GM11168 (cell line): ENCODE data around the gene MAPRE2.
"Not testable (repeated sequence)": the region's sequence is repeated elsewhere in the genome, so short reads cannot be mapped to it uniquely, and the experiment has no call there.

ENCODE experiments used
- in situ Hi-C: fragments of 300-500 bp; cut with MboI; formaldehyde crosslinking; loops from one replicate; pipeline ENCODE4 v1.12.0; 2022; ENCODE audit warnings: low sequenced_read_pairs; ENCODE audit not compliant: unreplicated experiment

MAPRE2 gene

DNA sequence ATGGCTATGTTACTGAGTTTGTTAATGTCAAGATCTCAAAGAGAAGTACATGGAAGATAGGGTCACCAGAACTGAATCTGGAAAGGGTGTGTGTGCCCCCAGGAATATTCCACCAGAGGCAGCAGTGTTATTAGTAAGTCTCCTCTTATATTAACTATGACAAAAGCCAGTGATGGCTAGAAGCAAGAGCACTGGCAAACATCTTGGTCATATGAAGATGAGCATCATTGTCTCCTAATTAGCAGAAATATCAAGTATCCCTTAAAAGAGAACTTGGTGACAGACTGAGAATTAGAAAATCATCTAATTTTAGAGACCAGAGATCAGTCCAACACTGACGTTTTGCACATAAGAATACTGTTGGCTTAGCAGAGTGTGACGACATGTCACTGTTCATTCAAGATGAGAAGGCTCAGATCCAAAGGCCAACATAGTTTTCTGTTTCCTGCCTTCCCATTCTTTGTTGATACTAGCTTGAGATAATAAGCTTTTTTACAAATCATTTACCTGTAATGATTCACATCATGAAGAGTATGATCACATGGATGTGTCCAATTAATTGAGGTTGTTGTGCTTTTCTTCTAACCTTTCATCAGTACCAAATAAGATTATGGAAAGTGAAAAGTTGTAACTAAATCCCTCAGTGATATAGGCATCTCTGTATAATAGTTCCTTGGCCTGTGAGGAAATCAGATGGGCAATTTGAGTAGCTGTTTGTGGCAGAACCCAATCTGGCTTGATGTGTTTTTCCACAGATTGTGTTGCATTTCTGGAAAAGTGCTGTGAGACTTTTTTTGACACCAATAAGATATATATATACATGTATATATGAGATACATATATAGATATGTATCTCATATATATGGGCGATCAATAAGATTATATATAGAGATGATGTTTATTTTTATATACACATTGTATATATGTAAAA, 44.5 kb downstream of the MAPRE2 start:
- in situ Hi-C loops, result no loop called here

DNA sequence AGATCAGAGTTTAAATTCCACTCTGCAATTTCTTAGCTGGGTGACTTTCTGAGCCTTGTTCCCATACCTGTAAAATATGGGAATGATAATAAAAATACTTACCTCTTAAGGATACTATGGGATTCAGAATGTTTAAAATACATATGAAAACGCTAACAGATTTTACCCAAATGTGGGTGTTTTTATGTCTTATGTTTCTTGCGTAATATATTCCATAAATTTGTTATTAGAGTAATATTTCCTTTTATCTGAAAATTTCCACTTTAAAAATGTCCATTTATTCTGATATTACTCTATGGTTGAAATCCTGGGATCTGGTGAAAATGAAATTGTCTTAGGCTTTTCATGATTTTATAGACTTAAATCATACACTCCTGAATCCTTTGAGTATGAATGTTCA, 45.5 kb downstream of the MAPRE2 start:
- in situ Hi-C loops, result no loop called here

DNA sequence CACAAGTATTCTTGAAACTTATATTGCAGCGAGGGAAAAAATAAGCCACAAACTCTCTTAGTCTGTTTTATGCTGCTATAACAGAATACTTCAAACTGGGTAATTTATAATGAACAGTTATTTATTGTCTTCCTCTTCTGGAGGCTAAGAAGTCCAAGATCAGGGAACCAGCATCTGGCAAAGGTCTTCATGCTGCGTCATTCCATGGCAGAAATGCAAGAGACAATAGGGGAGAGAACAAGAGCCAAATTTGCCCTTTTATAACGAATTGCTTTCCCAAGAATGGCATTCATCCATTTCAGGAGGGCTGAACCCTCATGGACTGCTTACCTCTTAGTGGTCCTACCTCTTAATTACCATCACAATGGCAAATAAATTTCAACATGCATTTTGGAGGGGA, 46.5 kb downstream of the MAPRE2 start:
- in situ Hi-C loops, result no loop called here

DNA sequence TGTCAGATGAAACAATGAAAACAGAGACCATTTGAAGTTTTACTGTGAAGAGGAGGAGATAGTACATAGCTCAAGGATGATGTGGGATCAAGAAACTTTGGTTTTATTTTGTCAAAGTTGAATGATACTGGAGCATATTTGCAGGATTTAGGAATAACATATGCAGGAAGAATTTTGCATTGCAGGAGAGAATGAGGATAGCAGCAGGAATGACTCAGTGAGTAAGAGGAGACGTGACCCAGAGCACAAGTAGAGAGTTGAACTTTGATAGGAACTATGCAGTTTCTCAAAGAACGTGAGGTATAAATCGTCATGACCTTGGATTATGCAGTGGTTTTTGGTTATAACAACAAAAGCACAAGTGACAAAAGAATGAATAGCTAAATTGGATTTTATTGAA, 47.7 kb downstream of the MAPRE2 start:
- in situ Hi-C loops, result no loop called here

DNA sequence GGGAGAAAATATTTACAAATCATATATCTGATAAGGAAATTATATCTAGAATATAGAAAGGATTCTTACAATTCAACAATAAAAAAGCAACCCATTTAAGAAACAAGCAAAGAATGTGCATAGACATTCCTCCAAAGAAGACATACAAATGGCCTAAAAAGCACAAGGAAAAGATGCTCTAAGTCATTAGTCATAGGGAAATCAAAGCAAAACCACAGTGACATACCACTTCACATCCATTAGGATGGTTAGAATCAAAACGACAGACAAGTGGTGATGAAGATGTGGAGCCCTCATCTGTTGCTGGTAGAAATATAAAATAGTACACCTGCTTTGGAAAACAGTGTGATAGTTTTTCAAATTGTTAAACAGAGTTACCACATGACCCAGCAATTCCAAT, 48.2 kb downstream of the MAPRE2 start:
- in situ Hi-C loops, result no loop called here

DNA sequence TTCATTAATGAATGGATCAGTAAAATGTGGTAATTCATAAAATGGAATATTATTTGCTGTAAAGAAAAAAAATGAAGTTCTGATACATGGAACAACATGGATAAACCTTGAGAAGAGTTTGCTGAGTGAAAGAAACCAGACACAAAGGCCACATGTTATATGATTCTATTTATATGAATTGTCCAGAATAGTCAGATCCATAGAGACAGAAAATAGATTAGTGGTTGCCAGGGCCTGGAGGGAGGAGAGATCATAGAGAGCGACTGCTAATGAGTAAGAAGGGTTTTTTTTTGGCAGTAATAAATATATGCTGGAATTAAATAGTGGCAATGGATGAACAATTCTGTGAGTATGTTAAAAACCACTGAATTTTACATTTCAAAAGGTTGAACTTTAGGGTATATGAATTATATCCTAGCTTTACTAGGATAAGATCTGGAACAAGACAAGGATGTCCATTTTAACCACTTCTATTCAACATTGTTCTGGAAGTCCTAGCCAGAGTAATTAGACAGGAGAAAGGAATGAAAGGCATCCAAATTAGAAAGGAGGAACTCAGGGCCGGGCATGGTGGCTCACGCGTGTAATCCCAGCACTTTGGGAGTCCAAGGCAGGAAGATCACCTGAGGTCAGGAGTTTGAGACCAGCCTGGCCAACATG, 48.8 kb downstream of the MAPRE2 start:
- in situ Hi-C loops, result no loop called here

DNA sequence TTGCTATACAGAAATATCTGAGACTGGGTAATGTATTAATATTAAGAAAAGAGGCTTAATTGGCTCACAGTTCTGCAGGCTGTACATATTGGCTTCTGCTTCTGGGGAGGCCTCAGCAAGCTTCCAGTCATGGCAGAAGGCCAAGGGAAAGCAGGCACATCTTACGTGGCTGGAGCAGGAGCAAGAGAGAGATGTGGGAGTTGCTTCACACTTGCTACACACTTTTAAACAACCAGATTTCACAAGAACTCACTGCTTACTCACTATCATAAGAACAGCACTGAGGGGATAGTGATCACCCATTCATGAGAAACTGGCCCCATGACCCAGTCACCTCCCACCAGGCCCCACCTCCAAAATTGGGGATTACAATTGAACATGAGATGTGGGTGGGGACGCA, 50.6 kb downstream of the MAPRE2 start:
- in situ Hi-C loops, result no loop called here

DNA sequence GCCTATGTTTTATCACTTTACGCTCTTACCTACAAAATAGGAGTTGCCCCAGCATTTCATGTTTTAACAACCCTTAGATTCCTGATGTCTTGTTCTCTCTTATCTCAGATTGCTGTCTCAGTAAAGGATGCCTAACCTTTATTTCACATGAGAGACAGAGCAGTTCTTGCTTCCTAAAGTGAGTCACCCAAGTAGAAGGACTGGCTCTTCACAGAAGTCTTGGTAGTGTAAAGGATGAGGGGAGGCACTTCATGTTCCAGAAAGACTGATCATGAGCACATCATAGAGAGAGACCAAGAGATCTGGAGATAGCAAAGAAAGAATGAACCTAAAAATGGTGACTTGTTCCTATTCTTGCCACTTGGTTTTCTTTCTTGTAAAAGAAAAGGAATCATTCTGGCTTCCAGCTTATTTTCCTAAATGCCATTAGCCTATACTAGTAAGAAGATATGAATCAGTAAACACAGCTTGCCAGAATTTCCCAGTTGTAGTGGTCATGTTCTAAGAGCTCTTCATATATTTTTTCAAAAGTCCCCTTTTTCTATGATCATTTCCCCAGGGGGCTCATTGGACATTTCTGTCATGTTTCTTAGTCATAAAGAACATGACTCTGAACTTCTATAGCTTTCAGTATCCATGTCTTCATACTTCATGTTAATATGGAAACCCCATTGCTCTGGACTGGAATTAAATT, 54.9 kb downstream of the MAPRE2 start:
- in situ Hi-C loops, result no loop called here

DNA sequence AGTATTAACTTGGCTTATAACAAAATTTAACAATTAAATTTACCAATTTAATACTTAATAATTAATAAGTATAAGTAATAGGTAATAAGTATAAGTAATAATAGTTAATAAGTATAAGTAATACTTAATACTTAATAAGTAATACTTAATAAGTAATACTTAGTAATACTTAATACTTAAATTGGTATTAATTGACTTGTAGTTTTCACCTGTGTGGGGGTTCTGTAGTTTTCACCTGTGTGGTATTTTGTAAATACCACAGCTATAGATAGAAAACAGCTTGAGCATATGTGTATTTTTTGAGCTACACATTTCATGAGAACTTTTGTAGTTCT, 55.4 kb downstream of the MAPRE2 start:
- in situ Hi-C loops, result no loop called here

DNA sequence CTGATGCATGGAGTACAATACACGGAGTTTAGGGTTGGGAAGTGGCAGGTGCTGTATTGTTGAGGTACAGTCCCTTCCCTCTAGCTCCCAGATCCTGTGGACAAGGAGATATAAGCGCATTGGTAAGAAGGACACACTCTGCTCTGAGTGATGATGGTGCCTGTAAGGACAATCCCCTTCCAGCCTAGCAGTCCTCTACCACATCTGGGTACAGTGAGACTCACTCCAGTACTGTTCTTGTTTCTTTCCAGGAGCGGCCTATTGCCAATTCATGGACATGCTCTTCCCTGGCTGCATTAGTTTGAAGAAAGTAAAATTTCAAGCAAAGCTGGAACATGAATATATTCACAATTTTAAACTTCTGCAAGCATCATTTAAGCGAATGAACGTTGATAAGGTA, 56.0 kb downstream of the MAPRE2 start:
- in situ Hi-C loops, result no loop called here

DNA sequence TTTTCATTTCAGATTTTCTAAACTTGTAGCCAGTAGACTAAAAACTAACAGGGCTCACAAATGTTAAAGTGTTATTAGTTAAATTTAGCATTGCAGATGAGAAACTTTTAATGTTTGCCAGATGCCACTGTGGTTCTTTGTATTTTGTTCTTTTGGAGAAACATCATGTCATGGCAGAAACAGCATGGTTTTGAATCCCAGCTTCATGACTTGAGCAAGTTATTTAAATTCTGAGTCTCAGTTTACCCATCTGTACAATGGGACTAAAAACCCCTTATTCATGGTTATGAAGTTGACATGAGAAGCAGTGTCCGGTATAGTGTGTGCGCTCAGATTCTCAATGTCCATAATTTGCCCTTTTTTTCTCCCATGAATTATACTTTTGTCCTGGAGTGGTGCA, 56.5 kb downstream of the MAPRE2 start:
- in situ Hi-C loops, result no loop called here

DNA sequence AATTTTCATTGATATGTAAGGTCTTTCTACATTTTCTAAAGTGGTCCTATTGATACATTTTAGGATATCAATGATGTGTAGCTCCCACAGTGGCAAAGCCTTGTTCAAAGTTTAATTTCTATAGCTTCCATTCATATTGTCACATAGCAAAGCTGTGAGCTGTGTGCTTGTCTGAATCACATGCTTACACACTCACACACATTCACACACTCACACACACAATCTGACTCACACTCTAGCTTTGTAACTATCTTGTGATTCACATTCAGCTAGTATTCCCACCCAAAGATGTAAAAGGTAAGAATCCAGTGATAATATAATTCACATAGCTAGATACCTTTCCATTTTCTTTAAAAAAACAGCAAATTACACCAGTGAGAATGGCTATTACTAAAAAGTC, 58.7 kb downstream of the MAPRE2 start:
- in situ Hi-C loops, result no loop called here

DNA sequence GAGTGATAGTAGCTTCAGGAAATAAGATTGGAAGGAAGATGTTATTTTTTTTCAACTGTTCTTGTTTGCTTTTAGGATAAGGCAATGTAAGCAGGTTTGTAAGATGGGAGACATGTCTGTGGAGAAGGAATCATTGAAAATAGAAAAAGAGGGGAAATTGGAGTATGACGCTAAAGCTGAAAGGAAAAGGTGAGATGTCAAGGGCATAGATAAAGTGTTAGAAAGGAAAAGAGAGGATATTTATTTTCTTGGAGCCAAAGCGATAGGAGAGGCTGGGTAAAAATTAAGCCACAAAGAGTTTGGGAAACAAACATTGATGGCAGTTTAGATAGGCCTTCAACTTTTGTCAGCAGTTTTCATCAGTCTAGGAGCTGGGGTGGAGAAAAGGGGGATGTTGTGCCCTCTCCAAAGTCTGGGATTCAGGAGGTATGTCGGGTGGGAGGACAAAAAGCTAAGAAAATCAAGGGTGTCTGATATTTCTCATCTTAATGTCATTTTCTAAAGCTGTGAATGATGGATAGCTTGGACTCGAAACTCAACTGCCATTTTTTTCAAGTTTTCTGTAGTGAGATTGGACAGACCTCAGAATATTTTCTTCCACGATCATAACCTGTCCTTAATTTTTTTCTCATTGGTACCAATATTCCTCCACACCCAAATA, 63.3 kb downstream of the MAPRE2 start:
- in situ Hi-C loops, result no loop called here

DNA sequence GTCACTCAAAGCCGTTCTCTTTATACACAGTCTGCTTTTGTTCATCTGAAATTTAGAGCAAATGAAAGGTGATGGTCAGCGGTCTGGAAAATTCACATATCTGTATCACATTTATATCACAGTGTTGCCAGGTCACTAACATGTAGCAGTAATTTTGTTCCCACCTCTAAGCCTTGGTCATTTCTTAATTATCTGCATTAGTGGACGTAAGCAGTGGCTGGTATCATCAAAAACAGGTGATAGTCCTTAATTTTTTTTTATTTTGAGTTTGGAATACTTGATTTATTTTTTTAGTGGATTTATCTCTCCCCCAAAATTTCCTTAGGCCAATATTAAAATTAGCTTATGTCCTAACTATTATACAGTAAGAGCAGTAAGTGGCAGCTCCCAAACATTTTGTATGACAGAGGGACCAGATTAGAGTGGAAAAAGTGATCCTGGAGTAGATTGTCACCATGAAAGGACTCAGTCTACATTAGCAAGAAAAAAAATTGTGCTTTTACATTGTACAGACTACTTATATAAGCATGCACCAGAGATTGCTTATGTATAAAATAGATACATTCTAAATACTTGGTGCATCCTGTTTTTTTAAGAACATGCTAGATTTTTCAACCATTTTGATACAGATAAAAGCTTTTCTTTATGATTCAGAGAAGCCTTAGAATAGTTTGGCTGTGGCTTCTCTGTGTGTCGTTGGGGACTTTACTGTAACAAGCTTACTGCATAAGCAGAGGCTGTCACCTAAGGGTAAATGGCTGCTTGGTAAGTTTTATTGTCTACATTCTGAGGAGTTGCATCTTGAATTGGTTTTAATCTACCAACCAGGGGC, 65.0 kb downstream of the MAPRE2 start:
- in situ Hi-C loops, result no loop called here

DNA sequence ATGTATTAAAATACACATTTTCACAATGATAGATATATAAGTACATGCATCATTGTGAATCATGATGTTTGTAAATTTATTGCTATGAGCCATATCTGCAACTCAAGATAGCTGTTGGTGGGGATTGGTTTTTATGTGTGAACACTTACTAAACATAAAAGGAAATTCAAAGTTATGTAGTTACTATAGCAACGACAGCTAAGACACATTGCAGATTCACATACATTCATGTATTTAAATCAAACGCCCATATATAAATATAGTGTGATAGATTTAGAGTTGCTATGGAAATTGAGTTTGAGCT, 65.6 kb downstream of the MAPRE2 start:
- in situ Hi-C loops, result no loop called here

DNA sequence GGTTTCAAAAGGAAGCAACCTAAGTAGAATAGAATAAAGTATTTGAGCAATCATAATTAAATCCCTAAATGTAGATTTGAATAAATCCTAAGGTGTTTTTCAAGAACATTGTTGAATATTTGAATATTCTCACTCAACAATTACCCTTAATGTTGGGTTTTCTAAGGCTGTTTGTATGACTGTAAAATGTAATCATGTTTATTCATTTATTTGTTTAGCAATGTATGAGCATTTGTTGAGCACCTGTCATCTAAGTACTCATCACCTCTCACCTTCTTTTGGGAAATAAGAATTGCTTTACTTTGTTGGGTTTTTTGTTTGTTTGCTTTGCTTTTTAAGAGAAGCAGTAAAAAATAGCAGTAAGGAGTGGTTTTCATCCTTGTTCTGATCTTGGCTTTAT, 66.0 kb downstream of the MAPRE2 start:
- in situ Hi-C loops, result no loop called here

DNA sequence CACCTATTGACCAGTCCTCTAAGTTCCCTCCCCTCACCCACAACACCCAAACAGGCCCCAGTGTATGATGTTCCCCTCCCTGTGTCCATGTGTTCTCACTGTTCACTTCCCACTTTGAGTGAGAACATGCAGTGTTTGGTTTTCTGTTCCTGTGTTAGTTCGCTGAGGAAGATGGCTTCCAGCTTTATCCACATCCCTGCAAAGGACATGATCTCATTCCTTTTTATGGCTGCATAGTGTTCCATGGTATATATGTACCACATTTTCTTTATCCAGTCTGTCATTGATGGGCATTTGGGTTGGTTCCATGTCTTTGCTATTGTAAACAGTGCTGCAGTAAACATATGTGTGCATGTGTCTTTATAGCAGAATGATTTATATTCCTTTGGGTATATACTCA, 66.9 kb downstream of the MAPRE2 start:
- in situ Hi-C loops, result not testable (repeated sequence)

DNA sequence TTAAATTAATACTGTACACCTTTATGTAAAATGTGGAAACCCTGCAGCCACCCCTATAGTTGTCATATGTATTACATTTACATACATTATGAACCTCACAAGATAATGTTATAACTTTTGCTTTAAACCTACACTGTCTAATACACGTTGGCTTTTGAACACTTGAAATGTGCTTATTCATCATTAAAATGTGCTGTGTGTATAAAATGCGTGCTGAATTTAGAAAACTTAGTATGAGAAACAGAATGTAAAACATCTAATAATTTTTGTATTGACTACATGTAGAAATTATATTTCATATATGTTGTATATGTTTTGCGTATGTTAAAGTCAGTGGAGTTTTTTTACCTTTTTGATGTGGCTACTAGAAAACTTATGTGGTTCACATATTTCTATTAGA, 68.8 kb downstream of the MAPRE2 start:
- in situ Hi-C loops, result no loop called here

DNA sequence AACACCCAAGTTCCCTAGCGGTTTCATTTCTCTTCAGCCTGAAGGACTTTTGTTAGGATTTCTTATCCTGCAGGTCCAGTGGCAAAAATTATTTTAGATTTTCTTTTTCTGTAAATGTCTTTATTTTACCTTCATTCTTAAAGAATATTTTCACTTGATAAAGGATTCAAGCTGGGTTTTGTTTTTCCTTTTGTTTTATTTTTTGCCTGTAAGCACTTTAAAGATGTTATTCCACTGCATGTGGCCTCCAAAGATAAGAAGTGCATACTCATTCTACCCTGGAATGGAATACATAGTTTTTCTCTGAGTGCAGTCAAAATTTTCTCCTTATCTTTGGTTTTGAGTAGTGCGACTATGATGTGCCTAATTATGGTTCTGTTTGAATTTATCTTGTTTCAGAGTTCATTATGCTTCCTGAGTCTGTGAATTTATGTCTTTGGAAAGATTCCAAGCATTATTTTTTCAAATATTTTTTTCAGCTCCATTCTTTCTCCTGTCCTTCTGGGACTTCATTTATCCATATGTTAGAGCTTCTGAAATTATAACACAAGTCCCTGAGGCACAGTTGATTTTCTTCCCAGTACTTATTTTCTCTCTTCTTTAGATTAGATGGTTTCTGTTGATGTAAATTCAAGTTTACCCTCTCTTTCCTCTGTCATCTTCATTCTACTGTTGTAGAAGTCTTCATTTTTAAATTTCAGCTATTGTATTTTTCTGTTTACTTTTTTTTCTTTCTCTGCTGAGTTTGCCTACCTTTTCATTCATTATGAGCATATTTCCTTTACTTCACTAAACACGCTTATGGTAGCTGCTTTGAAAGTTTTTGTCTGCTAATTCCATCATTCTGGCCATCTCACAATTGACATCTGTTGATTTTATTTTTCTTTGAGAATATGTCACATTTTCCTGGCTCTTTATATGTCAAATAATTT, 69.6 kb downstream of the MAPRE2 start:
- in situ Hi-C loops, result no loop called here
